Measurements from ENCODE around the gene VIPR2.

VIPR2 gene

DNA sequence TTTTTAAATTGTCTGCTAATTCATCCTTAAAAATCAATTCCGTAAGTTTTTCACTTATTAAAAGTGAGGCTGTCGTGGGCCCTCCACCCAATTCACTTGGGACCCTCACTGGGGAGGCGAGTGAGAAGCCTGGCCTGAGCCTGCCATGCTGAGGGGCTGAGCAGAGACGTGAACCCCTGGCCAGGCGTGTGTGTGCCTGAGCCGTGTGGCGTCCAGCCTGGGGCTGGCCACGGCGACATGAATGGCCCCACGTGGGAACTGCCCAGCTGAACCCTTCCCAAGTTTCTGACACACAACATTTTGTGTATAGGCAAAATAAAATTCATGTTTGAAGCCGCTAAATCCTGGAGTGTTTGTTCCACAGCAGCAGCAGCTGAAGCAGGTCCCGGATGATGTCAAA lies 13.0 kb upstream of the VIPR2 start:
- DNase-seq (ENCODE audit: low read depth), result no peak

DNA sequence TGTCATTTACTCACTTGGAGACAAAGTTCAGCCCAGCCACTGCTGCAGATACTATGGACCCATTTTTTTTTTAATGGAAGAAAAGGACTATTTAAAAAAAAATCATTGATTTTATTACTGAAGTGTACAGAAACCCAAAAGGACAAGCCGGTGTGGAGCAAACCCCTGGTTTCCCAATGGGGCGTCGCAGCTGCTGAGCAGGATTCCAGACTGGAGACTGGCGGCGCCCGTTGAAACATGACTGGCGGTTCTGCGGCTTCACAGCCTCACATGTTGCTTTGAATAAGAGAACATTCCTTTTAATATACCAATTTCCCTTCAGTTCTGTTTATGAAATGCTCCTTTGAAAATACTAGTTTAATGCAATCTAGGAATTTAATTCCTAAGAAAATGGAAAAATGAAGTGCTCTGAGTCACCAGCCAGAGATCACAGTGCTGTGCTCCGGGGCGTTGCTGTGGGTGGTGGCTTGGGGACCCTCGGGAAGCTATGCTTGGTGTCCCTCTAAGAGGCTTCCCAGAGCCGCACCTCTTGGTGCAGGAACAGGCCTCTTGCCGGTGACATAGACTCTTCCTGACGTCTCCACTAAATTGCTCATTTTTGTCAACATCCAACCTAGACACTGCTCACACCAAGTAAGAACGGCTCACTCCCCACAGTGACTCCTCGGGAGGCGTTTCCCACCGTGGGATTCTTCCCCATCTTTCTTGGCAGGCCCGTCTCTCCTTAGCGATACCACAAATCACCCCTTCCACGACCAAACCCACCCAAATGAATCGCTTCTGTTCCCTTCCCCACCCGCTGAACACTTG lies 12.0 kb upstream of the VIPR2 start:
- no peak for DNase-seq (ENCODE audit: low read depth)

- DNase-seq (ENCODE audit: low read depth), result no peak
Measured at GRCh38 chr7:159155410-159155809, 10.7 kb upstream of the VIPR2 start.

DNA sequence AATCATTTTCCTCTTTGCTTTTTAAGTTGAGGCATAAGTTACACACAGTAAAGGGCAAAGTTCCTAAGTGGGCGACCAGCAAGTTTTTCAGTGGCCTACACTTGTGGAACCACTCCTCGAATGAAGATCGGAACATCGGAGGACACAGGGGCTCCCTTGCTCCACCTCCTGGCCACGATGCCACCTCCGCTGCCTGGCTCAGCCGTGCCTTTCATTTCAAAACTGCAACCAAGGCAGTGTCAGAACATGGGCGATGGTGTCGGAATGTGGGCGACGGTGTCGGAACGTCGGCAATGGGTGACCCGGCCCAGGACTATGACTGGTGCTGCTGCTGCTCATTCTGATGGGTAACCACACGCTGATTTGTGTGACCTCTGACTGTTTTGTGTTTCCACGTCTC lies 9.6 kb upstream of the VIPR2 start:
- no peak for DNase-seq (ENCODE audit: low read depth)

DNA sequence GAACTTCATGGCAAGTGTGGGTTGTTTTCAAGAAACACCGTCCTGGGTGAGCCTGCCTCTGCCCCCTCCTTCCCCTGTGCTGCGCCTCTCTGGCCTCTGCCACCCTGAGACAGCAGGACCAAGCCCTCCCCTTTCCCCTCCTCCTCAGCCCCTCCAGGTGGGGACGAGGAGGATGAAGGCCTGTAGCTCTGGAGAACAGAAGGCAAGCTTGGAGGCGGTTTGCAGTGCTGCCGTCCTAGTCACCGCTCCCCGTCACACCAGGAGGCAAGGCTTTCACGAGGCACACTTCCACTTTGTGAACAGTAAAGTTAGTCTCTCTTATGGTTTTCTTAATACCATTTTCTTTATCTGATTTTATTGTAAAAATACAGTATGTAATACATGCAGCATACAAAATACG lies 8.8 kb upstream of the VIPR2 start:
- no peak for DNase-seq (ENCODE audit: low read depth)

DNA sequence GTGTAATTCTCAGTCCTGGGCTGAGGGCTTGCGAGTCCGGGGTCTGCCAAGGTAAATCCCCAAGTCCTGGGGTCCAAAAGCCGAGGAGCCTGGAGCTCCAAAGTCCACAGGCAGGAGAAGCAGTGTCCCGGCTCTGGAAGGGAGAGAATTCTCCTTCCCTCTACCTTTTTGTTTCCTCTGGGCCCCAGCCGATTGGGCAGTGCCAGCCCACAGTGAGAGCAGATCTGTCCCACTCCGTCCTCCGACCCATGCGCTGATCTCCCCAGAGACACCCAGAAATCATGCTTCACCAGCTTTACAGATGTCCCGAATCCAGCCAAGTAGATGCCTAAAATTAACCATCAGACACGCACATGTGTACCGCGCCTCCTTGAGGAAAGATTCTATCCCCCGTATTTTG lies 8.1 kb upstream of the VIPR2 start:
- no peak for DNase-seq (ENCODE audit: low read depth)

GRCh38 chr7:159151231-159151630 lies 6.6 kb upstream of the VIPR2 start:
- DNase-seq (ENCODE audit: low read depth), result no peak

- no peak for DNase-seq (ENCODE audit: low read depth)
Measured at GRCh38 chr7:159149488-159149887, 4.8 kb upstream of the VIPR2 start.

- DNase-seq (ENCODE audit: low read depth), result no peak
Measured at GRCh38 chr7:159148430-159149395, 4.0 kb upstream of the VIPR2 start.

DNA sequence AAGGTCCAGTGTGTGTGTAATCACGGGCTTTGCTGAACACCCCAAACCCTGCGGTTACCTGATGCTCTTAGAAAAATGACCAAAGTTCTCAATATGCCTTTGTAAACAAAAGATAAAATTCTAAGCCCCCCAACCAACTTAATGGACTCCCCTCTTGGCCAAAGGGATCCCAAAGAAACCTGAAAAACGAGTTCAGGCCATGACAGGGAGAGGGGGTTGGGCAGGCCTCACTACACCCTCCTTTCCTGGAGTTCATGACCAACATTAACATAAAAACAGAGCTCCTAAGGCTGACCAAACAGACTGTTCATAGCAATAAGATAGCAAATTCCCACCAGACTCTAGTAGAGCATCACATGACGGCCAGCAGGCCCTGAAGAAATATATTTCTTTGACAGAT lies 3.0 kb upstream of the VIPR2 start:
- DNase-seq (ENCODE audit: low read depth), result no peak

DNA sequence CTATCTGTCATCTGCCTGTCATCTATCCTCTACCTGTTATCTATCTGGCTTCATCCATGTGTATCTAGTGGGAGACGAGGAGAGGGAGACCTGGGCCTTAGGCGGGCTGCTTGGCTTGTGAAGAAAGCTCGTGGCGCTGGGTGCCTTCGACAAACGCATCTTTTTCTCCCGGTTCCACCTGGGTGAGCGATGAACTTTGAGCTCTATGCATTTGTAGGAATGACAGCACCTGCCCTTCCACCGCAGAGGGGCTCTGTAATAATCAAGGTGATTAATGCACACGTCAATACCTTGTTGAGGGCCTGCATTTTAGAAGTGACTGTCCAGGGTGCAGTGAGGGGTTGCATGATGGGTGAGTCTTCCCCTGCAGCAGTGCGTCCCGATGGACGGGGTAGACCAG lies 2.6 kb upstream of the VIPR2 start:
- DNase-seq (ENCODE audit: low read depth), result no peak

DNA sequence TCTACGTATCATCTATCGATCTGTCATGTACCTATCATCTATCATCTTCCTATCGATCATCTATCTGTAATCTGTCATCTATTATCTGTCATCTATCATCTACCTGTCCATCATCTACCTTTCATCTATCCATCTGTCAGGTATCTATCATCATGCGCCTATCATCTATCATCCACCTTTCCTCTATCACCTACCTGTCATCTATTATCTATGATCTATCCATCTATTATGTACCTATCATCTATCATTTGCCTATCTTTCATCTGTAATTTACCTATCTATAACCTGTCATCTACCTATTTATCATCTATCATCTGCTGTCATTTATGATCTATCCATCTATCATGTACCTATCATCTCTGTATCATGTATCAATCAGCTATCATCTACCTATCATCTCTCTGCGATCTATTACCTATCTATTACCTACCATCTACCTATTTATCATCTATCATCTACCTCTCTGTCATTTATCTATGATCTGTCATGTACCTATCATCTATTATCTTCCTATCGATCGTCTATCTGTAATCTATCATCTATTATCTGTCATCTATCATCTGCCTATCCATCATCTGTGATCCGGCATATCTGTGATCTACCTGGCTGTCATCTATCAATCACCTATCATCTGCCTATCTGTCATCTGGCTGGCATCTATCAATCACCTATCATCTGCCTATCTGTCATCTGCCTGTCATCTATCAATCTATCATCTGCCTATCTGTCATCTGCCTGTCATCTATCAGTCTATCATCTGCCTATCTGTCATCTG lies 1.6 kb upstream of the VIPR2 start:
- no peak for DNase-seq (ENCODE audit: low read depth)

DNA sequence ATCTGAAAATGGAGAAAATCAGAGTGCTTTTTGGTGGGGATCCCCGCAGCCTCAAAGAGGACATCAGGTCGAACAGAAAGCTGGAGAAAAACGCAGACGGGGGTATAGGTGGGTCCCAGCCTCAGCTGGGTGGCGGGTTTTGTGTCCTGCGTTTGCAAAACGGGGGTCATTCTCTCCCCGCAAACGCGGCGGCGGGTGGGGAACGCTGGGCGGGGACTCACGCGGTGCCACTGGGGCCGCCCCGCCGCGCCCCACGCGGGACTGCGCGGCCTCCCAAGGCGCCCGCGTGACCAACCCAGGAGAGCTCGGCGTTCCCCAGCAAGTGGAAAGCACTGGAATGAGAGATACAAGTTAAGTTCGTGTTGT lies 806 bp upstream of the VIPR2 start:
- DNase-seq (ENCODE audit: low read depth), result no peak

- DNase-seq (ENCODE audit: low read depth), result no peak
Measured at GRCh38 chr7:159143780-159144757, 598 bp downstream of the VIPR2 start.

DNA sequence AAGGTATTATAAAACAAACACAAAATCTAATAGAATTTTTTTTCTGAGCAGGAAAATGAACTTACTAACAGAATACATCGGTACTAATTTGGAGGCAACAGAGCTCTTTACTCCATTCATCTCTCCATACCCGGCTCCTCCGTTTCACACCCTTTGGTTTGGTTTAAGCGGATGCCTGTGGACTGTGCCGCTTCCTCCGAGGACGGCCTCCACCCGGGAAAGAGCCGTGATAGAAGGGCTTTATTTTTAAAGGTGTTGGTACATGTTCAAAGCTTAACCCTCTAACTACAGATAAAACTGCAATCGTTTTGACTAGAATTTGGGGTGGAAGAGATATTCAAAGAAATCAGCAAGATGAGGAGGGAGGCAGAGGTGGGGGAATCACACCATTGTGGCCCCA lies 1.9 kb downstream of the VIPR2 start:
- DNase-seq (ENCODE audit: low read depth), result no peak

- no peak for DNase-seq (ENCODE audit: low read depth)
Measured at GRCh38 chr7:159142199-159142598, 2.5 kb downstream of the VIPR2 start.

GRCh38 chr7:159141660-159142059 lies 3.0 kb downstream of the VIPR2 start:
- no peak for DNase-seq (ENCODE audit: low read depth)

DNA sequence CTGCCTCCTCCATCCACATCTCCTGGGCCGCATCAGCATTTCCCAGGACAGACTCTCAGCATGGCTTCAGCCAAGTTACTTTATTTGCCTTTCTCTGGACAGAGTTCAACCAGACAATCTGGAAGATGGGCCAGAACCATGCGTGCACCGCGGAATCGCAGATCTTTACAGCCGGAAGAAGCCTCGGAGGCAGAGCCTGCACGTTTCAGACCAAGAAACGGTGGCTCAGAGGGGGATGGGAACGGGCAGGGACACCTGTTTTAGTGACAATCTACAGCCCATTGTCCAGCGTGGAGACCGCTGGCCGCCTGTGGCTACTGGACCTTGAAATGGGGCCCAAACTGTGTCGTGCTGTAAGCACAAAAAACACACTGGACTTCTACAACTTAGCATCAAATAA lies 3.5 kb downstream of the VIPR2 start:
- no peak for DNase-seq (ENCODE audit: low read depth)

- no peak for DNase-seq (ENCODE audit: low read depth)
Measured at GRCh38 chr7:159140170-159140910, 4.3 kb downstream of the VIPR2 start.

DNA sequence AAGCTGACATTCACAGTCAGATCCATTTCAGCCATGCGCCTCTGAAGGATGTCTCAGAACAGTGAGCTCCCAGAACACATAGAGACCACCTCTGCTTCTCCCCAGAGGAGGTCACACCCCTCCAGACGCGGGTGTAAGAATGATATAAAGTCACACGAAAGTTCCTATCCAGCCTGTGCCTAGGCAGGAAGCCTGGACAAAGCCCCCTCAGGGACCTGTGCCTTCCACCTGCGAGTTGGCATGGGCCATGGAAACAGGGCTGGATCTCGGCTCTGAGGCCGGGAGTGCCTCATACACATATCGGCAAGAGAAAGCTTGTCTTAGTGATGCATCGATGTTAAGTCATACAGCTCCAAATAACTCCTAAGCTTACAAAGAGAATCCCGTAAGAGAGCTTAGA lies 5.0 kb downstream of the VIPR2 start:
- DNase-seq (ENCODE audit: low read depth), result no peak

DNA sequence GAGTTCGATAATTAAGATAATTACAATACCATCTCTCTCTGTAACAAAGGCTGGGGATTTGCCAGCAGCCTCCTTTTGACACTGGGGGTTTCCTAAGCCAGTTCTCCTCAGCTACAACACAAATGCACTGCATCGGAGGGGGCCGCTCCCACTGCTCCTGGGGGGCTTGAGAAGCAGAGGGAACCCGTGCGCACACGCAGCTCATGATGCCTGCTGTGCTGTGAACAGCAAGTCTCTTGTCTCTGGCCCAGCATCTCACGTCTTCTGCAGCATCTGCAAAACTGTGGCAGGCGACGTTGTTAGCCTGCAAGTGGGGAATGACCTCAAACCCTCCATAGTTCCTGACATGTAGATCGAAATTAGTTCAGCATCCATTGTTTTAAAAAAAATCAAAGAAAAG lies 5.5 kb downstream of the VIPR2 start:
- no peak for DNase-seq (ENCODE audit: low read depth)
